Astrocyte of the spinal cord (primary cell): Measurements from ENCODE around the gene NCOA5.

Source experiments
- DNase-seq: peaks from one replicate; pipeline ENCODE4 v3.0.0; 2011; ENCODE audit warnings: low read depth, low spot score
- H3K4me3 ChIP-seq: 2 replicates; pipeline ENCODE4 v1.5.1; 2011; ENCODE audit warnings: low read depth, mild to moderate bottlenecking, low read length, moderate library complexity
- CTCF ChIP-seq: IDR thresholded peaks from 2 replicates; pipeline ENCODE4 v1.5.1; 2012; ENCODE audit warnings: low read depth, mild to moderate bottlenecking, low read length, inconsistent platforms
- in situ Hi-C: cut with HindIII; loops from 2 replicates; pipeline ENCODE4 v1.10.0; 2017; ENCODE audit warnings: low sequenced_read_pairs

The NCOA5 gene

GRCh38 chr20:46021361-46022359, 68.1 kb downstream of the NCOA5 start:
- H3K4me3 ChIP-seq = peak overlapping the region; percentile 32
- no peak for DNase-seq
- no peak for TF ChIP-seq CTCF
- in situ Hi-C loops = no loop called here

GRCh38 chr20:46020555-46020954, 69.2 kb downstream of the NCOA5 start:
- no peak for TF ChIP-seq CTCF
- DNase-seq = no peak
- H3K4me3 ChIP-seq = no peak overlapping the region
- in situ Hi-C loops = no loop called here

GRCh38 chr20:46018611-46019010, 71.2 kb downstream of the NCOA5 start:
- DNase-seq = no peak
- TF ChIP-seq CTCF = no peak

GRCh38 chr20:46018112-46018511, 71.7 kb downstream of the NCOA5 start:
- DNase-seq = no peak
- H3K4me3 ChIP-seq = no peak overlapping the region
- TF ChIP-seq CTCF = no peak
- in situ Hi-C loops = no loop called here

More at GRCh38 chr20:46018611-46019010, 71.2 kb downstream of the NCOA5 start:
- H3K4me3 ChIP-seq = no peak overlapping the region
- in situ Hi-C loops = no loop called here

GRCh38 chr20:46017272-46017671, 72.5 kb downstream of the NCOA5 start:
- no peak for TF ChIP-seq CTCF
- in situ Hi-C loops = no loop called here
- no peak for DNase-seq
- H3K4me3 ChIP-seq = no peak overlapping the region

GRCh38 chr20:46014517-46015396, 75.0 kb downstream of the NCOA5 start:
- TF ChIP-seq CTCF = no peak
- in situ Hi-C loops = no loop called here

More at GRCh38 chr20:46014517-46015396, 75.0 kb downstream of the NCOA5 start:
- no peak overlapping the region for H3K4me3 ChIP-seq
- DNase-seq = no peak
